Liver (tissue), 9 donors: ENCODE results near the gene PLA2G6. TPM values are rescaled to one million over a fixed set of nuclear protein-coding genes. Genes with fewer than 3 reads are reported as not detected.

Experiments used
- DNase-seq: peaks from one replicate; pipeline ENCODE4 v3.0.0-alpha.2; 2017; ENCODE audit warnings: low spot score
- H3K27ac ChIP-seq, 2 donors: one replicate each; pipeline ENCODE4 v1.7.0; 2013; ENCODE audit warnings: inconsistent platforms in 2 of 2, low read length in 2 of 2, control low read depth in 1 of 2, low read depth in 1 of 2, mild to moderate bottlenecking in 1 of 2
- H3K27me3 ChIP-seq, 4 donors: one replicate each; pipeline versions ENCODE4 v1.6.1 to v1.7.0; 2013; ENCODE audit warnings: low read length in 3 of 4, inconsistent platforms in 1 of 4, mild to moderate bottlenecking in 1 of 4, moderate library complexity in 1 of 4; ENCODE audit not compliant: control insufficient read depth in 4 of 4, insufficient read depth in 4 of 4
- H3K36me3 ChIP-seq, 4 donors: one replicate each; pipeline versions ENCODE4 v1.6.1 to v1.7.0; 2013; ENCODE audit warnings: low read length in 3 of 4, mild to moderate bottlenecking in 3 of 4, low read depth in 1 of 4, moderate library complexity in 1 of 4; ENCODE audit not compliant: control insufficient read depth in 4 of 4, insufficient read depth in 3 of 4
- H3K4me1 ChIP-seq, 4 donors: one replicate each; pipeline versions ENCODE4 v1.6.1 to v1.7.0; 2013; ENCODE audit warnings: low read length in 3 of 4, mild to moderate bottlenecking in 3 of 4, moderate library complexity in 1 of 4; ENCODE audit not compliant: control insufficient read depth in 4 of 4, insufficient read depth in 4 of 4
- H3K4me3 ChIP-seq, 3 donors: one replicate each; pipeline versions ENCODE4 v1.6.1 to v1.7.0; 2013; ENCODE audit warnings: low read length in 3 of 3, control low read depth in 1 of 3, low read depth in 1 of 3, mild to moderate bottlenecking in 1 of 3
- H3K9ac ChIP-seq, 2 donors: one replicate each; pipeline ENCODE4 v1.7.0; 2013; ENCODE audit warnings: low read length in 2 of 2, mild to moderate bottlenecking in 2 of 2, moderate library complexity in 2 of 2, control low read depth in 1 of 2, low read depth in 1 of 2
- H3K9me3 ChIP-seq, 4 donors: one replicate each; pipeline versions ENCODE4 v1.6.1 to v1.7.0; 2013; ENCODE audit warnings: low read length in 3 of 4; ENCODE audit not compliant: control insufficient read depth in 4 of 4
- CTCF ChIP-seq: fragments of 150-350 bp; IDR thresholded peaks from 2 replicates; pipeline ENCODE4 v1.5.1; 2017; ENCODE audit warnings: improper control_type of control experiment, low read depth, low read length; ENCODE audit not compliant: missing input control
- EGR1 ChIP-seq, 2 donors: IDR thresholded peaks; 2 replicates each; pipeline ENCODE4 v1.6.1; 2016 to 2018; ENCODE audit warnings: antibody characterized with exemption in 2 of 2, low read depth in 2 of 2
- FOXA1 ChIP-seq: IDR thresholded peaks from 2 replicates; pipeline ENCODE4 v1.6.1; 2016; ENCODE audit warnings: antibody characterized with exemption
- GABPA ChIP-seq, 2 donors: IDR thresholded peaks in 1 of 2; conservative IDR thresholded peaks in 1 of 2; 2 replicates each; pipeline ENCODE4 v1.6.1; 2016; ENCODE audit warnings: antibody characterized with exemption in 2 of 2, mild to moderate bottlenecking in 1 of 2, moderate library complexity in 1 of 2
- HNF4A ChIP-seq, 2 donors: conservative IDR thresholded peaks; 2 replicates each; pipeline ENCODE4 v1.6.1; 2016; ENCODE audit warnings: antibody characterized with exemption in 2 of 2, mild to moderate bottlenecking in 2 of 2
- JUND ChIP-seq, 2 donors: IDR thresholded peaks; 2 replicates each; pipeline ENCODE4 v1.6.1; 2016; ENCODE audit warnings: antibody characterized with exemption in 2 of 2
- MAX ChIP-seq: IDR thresholded peaks from 2 replicates; pipeline ENCODE4 v1.6.1; 2016; ENCODE audit warnings: antibody characterized with exemption
- NR2F2 ChIP-seq: IDR thresholded peaks from 2 replicates; pipeline ENCODE4 v1.6.1; 2016; ENCODE audit warnings: antibody characterized with exemption
- RAD21 ChIP-seq, 2 donors: IDR thresholded peaks; 2 replicates each; pipeline ENCODE4 v1.6.1; 2016; ENCODE audit warnings: antibody characterized with exemption in 2 of 2, mild to moderate bottlenecking in 2 of 2
- REST ChIP-seq: IDR thresholded peaks from 2 replicates; pipeline ENCODE4 v1.6.1; 2016; ENCODE audit warnings: antibody characterized with exemption, mild to moderate bottlenecking
- RXRA ChIP-seq, 2 donors: IDR thresholded peaks; 2 replicates each; pipeline ENCODE4 v1.6.1; 2017 to 2018; ENCODE audit warnings: antibody characterized with exemption in 2 of 2, mild to moderate bottlenecking in 1 of 2
- ZBTB33 ChIP-seq: IDR thresholded peaks from 2 replicates; pipeline ENCODE4 v1.6.1; 2016; ENCODE audit warnings: antibody characterized with exemption
- WGBS: extraction: QIAGEN DNeasy Blood & Tissue Kit; methylation state at CpG from one replicate; pipeline ENCODE4 v1.1.7; 2013; 5-methylcytosine and 5-hydroxymethylcytosine counted together
- polyA plus RNA-seq, 2 donors: library from polyadenylated mRNA; stranded (reverse) in 1 of 2; unstranded in 1 of 2; fragments of 200-250 nt in 1 of 2; fragments of >200 nt in 1 of 2; fragmentation: Nextera tagmentation in 1 of 2; extraction: Ambion mirVana in 1 of 2; gene quantifications; one replicate each; pipeline versions ENCODE4 v1.2.1 to v1.2.3, GENCODE V29; 2013 to 2015
- total RNA-seq, 2 donors: library from RNA; depleted of rRNA; stranded (reverse); fragments of >200 nt; gene quantifications; one replicate each; pipeline ENCODE4 v1.2.3, GENCODE V29; 2014
- donor health status: healthy.
- donor health status: healthy.
- donor health status: healthy.
- donor health status: healthy.
- donor health status: healthy.

PLA2G6 gene
- total and polyA plus RNA-seq, 4 donors: 5.7 to 9.0 (median 7.2) TPM

GRCh38 chr22:38144025-38144405 is 37.6 kb downstream of the PLA2G6 start:
- TF ChIP-seq RAD21 (IDR thresholded peaks at IDR 0.05) (peak in 1 of 2 donors; percentile 45), NR2F2 (no peak)
- peaks cover 0 to 12% (median 3%) of the 10 kb centered on the region in 4 donors for H3K4me1 ChIP-seq
- H3K27ac ChIP-seq: no peak overlapping the region
- H3K9ac ChIP-seq: no peak overlapping the region
- 96% methylated on average over 5 of the region's 5 CpGs for WGBS
- no peaks in the 10 kb centered on the region for H3K27me3 ChIP-seq
- no peaks in the 10 kb centered on the region for H3K9me3 ChIP-seq
- no peak overlapping the region for H3K4me3 ChIP-seq
- no peaks in the 10 kb centered on the region for H3K36me3 ChIP-seq
- no peak for DNase-seq

- no peak overlapping the region for H3K4me3 ChIP-seq
- no peak for DNase-seq
- H3K9me3 ChIP-seq: no peaks in the 10 kb centered on the region
- no peaks in the 10 kb centered on the region for H3K36me3 ChIP-seq
- no peak overlapping the region for H3K9ac ChIP-seq
- H3K27me3 ChIP-seq: no peaks in the 10 kb centered on the region
- TF ChIP-seq MAX (no peak), RXRA (IDR thresholded peaks at IDR 0.05) (no peak), HNF4A (conservative IDR thresholded peaks at IDR 0.05) (no peak), FOXA1 (no peak), ZBTB33 (no peak), RAD21 (IDR thresholded peaks at IDR 0.05) (no peak), REST (no peak), JUND (IDR thresholded peaks at IDR 0.05) (no peak), GABPA (IDR thresholded peaks at IDR 0.05 in 1 of 2, conservative IDR thresholded peaks at IDR 0.05 in 1 of 2) (no peak), EGR1 (IDR thresholded peaks at IDR 0.05; ENCODE audit: low read depth in 2 of 2) (no peak)
- WGBS: 97% methylated on average over 5 of the region's 5 CpGs
- H3K27ac ChIP-seq: no peak overlapping the region
- H3K4me1 ChIP-seq: peaks cover 0 to 7% (median 3%) of the 10 kb centered on the region in 4 donors
Measured at GRCh38 chr22:38142606-38143005, 39.0 kb downstream of the PLA2G6 start.

- H3K4me1 ChIP-seq: no peaks in the 10 kb centered on the region
- H3K9ac ChIP-seq: no peak overlapping the region
- DNase-seq: no peak
Measured at GRCh38 chr22:38141217-38141973, 40.2 kb downstream of the PLA2G6 start.

More at GRCh38 chr22:38141217-38141973, 40.2 kb downstream of the PLA2G6 start:
- H3K27me3 ChIP-seq: no peaks in the 10 kb centered on the region
- H3K4me3 ChIP-seq: no peak overlapping the region
- H3K36me3 ChIP-seq: no peaks in the 10 kb centered on the region
- H3K27ac ChIP-seq: no peak overlapping the region
- 89% methylated on average over 16 of the region's 16 CpGs for WGBS
- no peaks in the 10 kb centered on the region for H3K9me3 ChIP-seq
- TF ChIP-seq RAD21 (IDR thresholded peaks at IDR 0.05): no peak
- TF ChIP-seq REST: peak; percentile 38
- no peak for TF ChIP-seq CTCF
- no peak for TF ChIP-seq ZBTB33
- TF ChIP-seq JUND (IDR thresholded peaks at IDR 0.05): no peak
